ENCODE results near the gene FGF11. TPM values are rescaled to one million over a fixed set of nuclear protein-coding genes. Genes with fewer than 3 reads are reported as not detected.

FGF11 gene
- total RNA-seq, 1 donor from 2014 or later: 1.1 TPM

DNA sequence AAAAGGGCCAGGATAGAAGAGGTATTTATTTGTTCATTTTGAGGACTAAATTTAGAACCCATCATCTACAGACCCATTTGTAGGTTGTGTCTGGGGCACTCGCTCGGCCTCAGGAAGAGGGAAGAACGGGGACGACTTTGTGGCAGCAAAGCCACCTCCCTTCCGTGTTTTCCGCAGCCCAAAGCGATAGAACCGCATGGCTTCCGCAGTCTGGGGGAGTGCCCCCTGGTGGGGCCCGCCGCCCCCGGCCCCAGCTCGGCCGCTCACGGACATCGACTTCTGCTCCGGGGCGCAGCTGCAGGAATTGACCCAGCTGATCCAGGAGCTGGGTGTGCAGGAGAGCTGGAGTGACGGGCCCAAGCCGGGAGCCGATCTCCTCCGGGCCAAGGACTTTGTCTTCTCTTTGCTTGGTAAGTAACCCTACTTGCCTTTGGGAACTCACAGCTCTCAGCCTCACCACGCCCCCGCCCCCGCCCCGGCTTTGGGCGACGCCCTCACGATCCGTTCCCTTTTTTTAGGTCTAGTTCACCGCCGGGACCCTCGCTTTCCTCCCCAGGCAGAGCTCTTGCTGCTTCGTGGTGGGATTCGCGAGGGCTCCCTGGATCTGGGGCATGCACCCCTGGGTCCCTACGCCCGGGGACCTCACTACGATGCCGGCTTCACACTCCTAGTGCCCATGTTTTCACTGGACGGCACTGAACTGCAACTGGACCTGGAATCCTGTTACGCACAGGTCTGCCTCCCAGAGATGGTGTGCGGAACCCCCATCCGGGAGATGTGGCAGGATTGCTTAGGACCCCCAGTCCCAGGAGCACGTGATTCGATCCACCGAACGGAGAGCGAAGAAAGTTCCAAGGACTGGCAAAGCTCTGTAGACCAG, 3.4 kb upstream of the FGF11 start:
- peak; percentile 11 for ATAC-seq
- Histone ChIP-seq H3K4me1 (peaks cover 46% of the 10 kb centered on the region), H3K36me3 (no peaks in the 10 kb centered on the region), H3K27ac (peak overlapping the region; percentile 72), H3K4me3 (peak overlapping the region; percentile 71), H3K9me3 (no peaks in the 10 kb centered on the region), H3K27me3 (peaks cover 21% of the 10 kb centered on the region)
- TF ChIP-seq, protein P1, sequence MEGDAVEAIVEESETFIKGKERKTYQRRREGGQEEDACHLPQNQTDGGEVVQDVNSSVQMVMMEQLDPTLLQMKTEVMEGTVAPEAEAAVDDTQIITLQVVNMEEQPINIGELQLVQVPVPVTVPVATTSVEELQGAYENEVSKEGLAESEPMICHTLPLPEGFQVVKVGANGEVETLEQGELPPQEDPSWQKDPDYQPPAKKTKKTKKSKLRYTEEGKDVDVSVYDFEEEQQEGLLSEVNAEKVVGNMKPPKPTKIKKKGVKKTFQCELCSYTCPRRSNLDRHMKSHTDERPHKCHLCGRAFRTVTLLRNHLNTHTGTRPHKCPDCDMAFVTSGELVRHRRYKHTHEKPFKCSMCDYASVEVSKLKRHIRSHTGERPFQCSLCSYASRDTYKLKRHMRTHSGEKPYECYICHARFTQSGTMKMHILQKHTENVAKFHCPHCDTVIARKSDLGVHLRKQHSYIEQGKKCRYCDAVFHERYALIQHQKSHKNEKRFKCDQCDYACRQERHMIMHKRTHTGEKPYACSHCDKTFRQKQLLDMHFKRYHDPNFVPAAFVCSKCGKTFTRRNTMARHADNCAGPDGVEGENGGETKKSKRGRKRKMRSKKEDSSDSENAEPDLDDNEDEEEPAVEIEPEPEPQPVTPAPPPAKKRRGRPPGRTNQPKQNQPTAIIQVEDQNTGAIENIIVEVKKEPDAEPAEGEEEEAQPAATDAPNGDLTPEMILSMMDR (IDR thresholded peaks at IDR 0.05): peak; percentile 21
- peak; percentile 84 for DNase-seq
- intact Hi-C loops (cut with DNase I): no loop called here

GRCh38 chr17:7436556-7437368, 2.5 kb upstream of the FGF11 start:
- peak overlapping the region; percentile 48 for H3K27ac ChIP-seq
- H3K36me3 ChIP-seq: no peaks in the 10 kb centered on the region
- intact Hi-C loops (cut with DNase I): no loop called here
- peaks cover 46% of the 10 kb centered on the region for H3K4me1 ChIP-seq
- DNase-seq: peak; percentile 94
- ATAC-seq: peak; percentile 87
- peak overlapping the region; percentile 71 for H3K4me3 ChIP-seq
- TF ChIP-seq, protein P1 (IDR thresholded peaks at IDR 0.05): peak; percentile 82
- no peaks in the 10 kb centered on the region for H3K9me3 ChIP-seq
- H3K27me3 ChIP-seq: peaks cover 22% of the 10 kb centered on the region

GRCh38 chr17:7437369-7437863, 1.9 kb upstream of the FGF11 start:
- no peak for ATAC-seq
- intact Hi-C loops (cut with DNase I): no loop called here
- Histone ChIP-seq H3K27me3 (peaks cover 22% of the 10 kb centered on the region), H3K4me3 (peak overlapping the region; percentile 71), H3K9me3 (no peaks in the 10 kb centered on the region), H3K27ac (peak overlapping the region; percentile 48), H3K4me1 (peaks cover 46% of the 10 kb centered on the region), H3K36me3 (no peaks in the 10 kb centered on the region)
- TF ChIP-seq, protein P1 (IDR thresholded peaks at IDR 0.05): no peak
- DNase-seq: no peak

DNA sequence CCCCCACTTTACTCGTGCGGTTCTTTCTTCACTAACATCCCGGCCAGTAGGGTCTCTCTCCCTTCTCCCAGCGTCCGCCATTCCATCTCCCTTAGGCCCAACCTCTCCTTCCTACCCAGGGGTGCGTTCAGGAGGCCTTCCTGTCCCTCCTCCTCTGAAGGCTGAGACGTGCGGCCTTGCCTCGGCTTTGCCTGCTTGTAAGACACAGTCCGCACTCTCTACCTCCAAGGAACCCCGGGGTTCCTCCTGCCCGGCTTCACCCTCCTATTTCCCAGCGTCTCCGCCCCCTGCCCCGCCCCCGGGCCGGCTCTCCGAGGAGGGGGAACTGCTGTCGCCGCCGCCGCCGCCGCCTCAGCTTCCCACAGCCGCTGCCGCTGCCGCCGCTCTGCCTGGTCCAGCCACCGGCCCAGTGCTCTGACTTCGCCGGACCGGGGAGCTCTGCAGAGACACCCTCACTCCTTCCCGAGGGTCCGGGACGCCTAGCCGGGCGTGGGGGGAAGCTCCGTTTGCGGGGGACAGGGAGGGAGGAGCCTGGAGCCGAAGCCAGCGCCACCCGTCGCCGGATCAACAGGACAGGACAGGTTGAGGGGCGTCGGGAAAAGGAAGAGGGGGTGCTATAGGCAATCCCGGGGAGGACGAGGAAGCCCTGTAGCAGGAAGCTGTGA, 1.2 kb upstream of the FGF11 start:
- no peaks in the 10 kb centered on the region for H3K9me3 ChIP-seq
- TF ChIP-seq, protein P1 (IDR thresholded peaks at IDR 0.05): no peak
- H3K4me3 ChIP-seq: peak overlapping the region; percentile 71
- DNase-seq (peak; percentile 88), ATAC-seq (peak; percentile 9)
- H3K27me3 ChIP-seq: peaks cover 22% of the 10 kb centered on the region
- no peaks in the 10 kb centered on the region for H3K36me3 ChIP-seq
- no peak overlapping the region for H3K27ac ChIP-seq
- peaks cover 46% of the 10 kb centered on the region for H3K4me1 ChIP-seq
- intact Hi-C loops (cut with DNase I): no loop called here

All from upper lobe of right lung (tissue), 1 donor.